T-helper 9 cell (primary cell): ENCODE data around the gene NCAPD3.

Experiments
- DNase-seq: peaks from one replicate; pipeline ENCODE4 v3.0.0-alpha.2; 2020

Gene NCAPD3

GRCh38 chr11:134159652-134160051 lies 64.1 kb downstream of the NCAPD3 start:
- DNase-seq: no peak

GRCh38 chr11:134158023-134158422 lies 65.7 kb downstream of the NCAPD3 start:
- no peak for DNase-seq

DNA sequence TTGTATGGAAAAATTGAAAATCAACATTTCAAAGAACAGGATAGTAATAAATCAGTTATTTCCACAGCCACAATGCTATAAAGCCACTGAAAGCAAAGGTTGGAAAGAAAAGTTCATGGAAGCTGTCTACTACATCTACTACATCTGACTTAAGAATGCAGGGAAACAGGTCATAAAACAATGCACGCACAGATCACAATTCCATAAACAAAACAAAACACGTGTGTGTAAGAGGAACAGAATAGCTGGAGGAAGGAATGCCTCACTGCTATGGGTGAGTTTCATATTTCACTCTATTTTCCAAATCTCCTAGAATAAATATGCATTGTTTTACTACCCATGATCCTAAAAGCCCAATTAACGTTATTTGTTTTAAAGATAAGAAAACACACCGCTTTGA lies 66.3 kb downstream of the NCAPD3 start:
- no peak for DNase-seq

DNA sequence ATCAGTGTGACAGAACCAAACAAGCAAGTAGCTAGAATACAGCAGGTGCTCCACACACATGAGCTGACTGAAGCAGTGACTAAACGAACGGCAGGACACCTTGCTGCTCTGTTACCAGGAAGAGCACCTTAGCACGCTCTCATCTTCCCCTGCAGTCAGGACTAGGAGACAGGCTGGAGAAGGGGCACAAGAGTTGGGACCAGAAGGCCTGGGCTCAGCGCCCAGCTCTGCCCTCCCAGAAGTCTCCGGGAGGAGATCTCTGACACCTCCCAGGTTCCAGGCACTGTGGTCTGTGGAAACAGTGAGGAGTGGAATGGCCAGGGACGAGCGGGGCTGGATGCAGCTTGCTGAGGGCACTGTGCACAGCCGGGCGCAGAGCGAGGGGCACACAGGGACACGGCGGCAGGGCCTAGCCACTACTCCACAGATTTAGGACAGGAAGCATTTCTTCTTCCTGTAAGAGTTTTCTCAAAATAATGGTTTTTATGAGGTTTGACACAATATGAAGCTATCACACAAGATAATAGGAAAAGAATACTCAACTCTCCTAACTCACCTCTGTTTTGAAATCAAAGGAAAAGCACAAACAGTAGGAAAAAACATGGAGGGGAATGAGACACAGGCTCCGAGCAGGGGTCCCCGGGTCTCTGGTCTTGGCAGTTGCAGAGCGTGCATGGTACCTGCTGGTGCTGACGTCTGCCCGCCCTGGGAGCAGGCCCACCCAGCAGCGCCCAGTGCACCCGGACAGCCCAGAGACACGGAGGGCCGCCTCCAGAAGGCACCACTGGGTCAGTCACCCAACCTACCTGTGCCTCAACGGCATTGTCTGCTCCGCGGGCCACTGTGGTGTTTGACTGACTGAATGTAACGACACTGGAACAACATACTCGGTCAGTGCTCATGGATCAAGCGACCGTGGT lies 67.6 kb downstream of the NCAPD3 start:
- DNase-seq: no peak

- no peak for DNase-seq
Observed at GRCh38 chr11:134155456-134155855, 68.3 kb downstream of the NCAPD3 start.

GRCh38 chr11:134154441-134154840 lies 69.3 kb downstream of the NCAPD3 start:
- DNase-seq: no peak

- no peak for DNase-seq
Observed at GRCh38 chr11:134153147-134153905, 70.4 kb downstream of the NCAPD3 start.

GRCh38 chr11:134152696-134153095 lies 71.1 kb downstream of the NCAPD3 start:
- DNase-seq: no peak

GRCh38 chr11:134151083-134151747 lies 72.6 kb downstream of the NCAPD3 start:
- no peak for DNase-seq

- DNase-seq: no peak
Observed at GRCh38 chr11:134150195-134150903, 73.4 kb downstream of the NCAPD3 start.

DNA sequence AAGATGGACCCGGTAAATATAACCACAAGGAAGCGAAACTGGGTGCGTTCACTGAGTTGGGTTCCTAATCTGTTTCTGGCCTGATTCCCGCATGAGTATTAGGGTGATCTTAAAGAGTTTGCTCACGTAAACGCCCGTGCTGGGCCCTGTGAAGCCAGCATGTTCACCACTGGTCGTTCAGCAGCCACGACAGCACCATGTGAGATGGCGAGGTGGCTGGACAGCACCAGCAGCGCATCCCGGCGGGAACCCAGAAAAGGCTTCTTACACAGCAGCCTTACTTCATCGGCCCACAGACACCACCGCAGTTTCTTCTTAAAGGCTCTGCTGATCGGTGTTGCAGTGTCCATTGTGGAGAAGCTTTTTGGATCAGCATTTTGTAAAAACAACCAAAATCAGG lies 74.4 kb downstream of the NCAPD3 start:
- DNase-seq: no peak

DNA sequence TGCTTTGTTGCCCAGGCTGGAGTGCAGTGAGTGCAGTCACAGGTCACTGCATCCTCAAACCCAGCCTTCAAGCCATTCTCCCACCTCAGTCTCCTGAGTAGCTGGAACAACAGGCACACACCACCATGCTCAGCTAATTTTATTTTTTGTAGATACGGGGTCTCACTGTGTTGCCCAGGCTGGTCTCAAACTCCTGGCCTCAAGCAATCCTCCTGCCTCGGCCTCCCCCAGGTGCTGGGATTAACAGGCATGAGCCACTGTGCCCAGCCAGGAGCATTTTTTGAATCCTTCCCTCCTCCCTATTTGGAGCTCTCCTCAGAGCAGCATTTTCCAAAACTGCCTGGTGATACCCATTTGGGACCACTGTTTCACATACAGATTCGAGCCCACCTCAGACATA lies 77.2 kb downstream of the NCAPD3 start:
- no peak for DNase-seq

DNA sequence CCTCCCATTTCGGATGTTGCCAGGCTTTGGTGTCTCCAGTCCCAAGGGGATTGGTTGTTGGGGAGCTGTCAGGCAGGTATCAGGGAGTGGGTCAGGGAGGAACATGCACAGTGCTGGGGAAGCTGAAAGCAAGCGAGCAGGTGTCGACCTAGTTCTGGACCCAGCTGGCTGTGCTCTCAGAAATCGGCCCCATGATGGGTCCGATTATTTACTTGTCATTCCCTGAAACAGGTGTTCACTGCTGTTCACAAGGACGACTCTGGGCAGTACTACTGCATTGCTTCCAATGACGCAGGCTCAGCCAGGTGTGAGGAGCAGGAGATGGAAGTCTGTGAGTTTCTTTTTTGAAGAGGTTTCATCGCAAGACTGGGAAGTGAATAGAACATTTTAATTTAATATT lies 78.1 kb downstream of the NCAPD3 start:
- DNase-seq: no peak

- no peak for DNase-seq
Observed at GRCh38 chr11:134144744-134145143, 79.0 kb downstream of the NCAPD3 start.

DNA sequence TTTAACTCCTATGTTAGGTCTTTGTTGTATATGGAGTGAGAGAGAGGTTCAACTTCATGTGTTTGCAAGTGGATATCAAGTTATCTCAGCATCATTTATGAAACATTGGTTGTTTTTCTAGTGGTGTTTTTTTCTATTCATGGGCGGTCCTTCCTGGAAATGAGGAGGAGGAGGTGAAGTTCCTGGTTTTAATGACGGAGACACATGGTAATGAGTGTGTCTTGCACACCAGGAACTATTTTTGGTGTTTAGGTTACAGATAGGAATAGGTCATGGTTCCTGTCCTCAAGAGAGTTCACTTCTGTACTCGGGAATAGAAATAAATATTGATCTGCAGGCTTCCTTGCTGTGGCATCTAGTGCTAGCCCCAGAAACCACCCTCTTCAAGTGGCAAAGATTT lies 80.0 kb downstream of the NCAPD3 start:
- DNase-seq: no peak

- no peak for DNase-seq
Observed at GRCh38 chr11:134142536-134142935, 81.2 kb downstream of the NCAPD3 start.

DNA sequence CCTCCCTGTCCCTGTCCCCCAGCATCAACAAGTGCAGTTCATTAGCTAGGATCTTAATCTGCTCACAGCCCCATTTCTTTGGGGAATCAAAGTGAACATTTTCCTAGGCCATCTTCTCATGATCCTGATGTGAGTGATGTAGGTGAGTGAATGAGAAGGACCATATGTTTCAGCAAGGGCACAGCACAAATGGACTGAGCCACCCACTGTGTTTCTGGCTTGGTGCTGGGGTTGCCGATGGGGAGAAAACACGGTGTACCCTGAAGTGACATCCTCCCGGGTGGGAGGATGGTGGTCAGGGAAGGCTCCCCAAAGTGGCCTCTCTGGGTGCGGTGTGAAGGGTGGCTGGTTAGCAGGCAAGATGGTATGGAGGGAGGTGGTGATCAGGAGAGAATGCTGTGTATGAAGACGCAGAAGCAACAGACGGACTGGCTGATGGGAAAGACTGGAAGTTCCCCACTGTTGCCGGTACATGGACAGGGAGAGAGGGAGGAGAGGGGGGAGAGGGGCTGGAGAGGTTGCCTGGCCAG lies 82.7 kb downstream of the NCAPD3 start:
- DNase-seq: no peak

- peak; percentile 21 for DNase-seq
Observed at GRCh38 chr11:134139873-134140331, 83.9 kb downstream of the NCAPD3 start.

DNA sequence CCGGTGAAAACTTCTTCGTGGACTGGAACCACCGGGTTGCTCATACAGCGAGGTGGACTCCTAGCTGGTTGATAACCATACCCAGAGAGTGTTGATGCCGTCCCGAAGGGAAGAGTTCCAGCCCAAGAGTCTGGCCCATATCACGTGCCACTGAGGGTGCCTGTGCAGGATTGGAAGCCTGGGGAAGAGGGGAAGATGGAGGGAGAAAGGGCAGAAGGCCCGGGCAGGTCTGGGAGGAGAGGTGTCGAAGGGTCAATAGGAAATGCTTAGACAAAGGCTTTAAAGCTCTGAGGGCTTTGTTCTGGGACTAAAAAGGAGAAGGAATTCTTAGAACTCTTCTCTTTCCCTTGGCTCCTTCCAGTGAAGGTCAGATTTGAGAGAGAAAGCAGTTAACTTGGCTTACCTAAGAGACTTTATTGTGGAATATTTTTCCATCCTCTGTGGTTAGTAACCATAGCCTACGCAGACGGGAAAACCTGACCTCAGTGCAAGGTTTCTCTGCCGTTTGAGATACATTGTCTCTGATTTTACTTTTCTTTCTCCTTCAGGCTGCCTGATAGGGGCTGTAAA lies 84.4 kb downstream of the NCAPD3 start:
- no peak for DNase-seq

DNA sequence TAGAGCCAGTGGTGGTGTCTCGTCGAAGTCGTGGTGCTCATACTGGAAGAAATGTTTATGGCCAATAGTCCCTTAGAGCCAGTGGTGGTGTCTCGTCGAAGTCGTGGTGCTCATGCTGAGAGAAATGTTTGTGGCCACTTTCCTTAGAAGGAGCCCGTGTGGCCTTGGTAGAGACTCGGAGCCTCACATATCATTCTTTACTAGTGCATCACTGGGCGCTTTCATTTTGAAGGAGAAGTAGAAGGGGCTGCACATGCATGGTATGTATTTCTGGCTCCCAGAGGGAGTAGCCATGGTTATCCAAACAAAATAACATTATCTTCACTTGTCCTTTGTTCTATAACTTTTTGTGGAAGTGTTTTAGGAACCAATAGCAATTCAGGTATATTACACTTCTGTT lies 85.4 kb downstream of the NCAPD3 start:
- DNase-seq: no peak

GRCh38 chr11:134134167-134134566 lies 89.6 kb downstream of the NCAPD3 start:
- DNase-seq: no peak

DNA sequence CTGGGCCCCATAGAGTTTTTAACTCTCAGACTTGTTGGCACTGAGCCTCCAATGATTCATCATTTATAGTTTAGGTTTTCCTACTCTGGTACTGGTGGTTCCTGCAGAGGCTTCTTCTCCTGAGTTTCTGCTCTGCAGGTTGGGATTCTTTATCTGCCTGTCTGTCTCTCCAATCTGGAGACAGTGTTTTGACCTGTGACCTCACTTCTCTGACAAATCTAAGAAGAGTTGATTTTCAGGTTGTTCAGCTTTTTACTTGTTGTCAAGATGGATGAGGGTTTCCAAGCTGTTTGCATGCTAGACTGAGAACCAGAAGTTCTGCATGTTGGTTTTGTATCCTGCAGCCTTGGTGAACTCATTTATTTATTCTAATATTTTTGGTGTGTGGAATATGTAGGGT lies 91.0 kb downstream of the NCAPD3 start:
- no peak for DNase-seq
